B cell (primary cell): ENCODE data around the gene PPBP. TPM values are rescaled to one million over a fixed set of nuclear protein-coding genes. Genes with fewer than 3 reads are reported as not detected.
"Not testable (repeated sequence)": the region's sequence is repeated elsewhere in the genome, so short reads cannot be mapped to it uniquely, and the experiment has no call there.

Experiments used
- ATAC-seq: fragments of 200-7000 bp; cut with Tn5 transposase; one replicate; pipeline ENCODE4 v1.10.0; 2021; ENCODE audit warnings: low read depth, mild to moderate bottlenecking, moderate number of reproducible peaks, moderate library complexity
- CTCF ChIA-PET: fragments of 350-600 bp; sonication (Branson Sonifier 250); formaldehyde crosslinking; loops from one replicate; lab custom pipeline; 2021; ENCODE audit warnings: antibody characterized with exemption, inconsistent platforms; lab: Charles Lee
- POLR2A ChIA-PET: fragments of 350-600 bp; sonication (Branson Sonifier 250); formaldehyde crosslinking; loops from one replicate; lab custom pipeline; 2021; ENCODE audit warnings: antibody characterized with exemption; lab: Charles Lee
- DNase-seq: peaks from one replicate; pipeline ENCODE4 v3.0.0; 2013
- H2AFZ ChIP-seq: 2 replicates; pipeline ENCODE4 v1.6.1; 2012; ENCODE audit warnings: mild to moderate bottlenecking, low read depth, low read length; ENCODE audit not compliant: insufficient read depth, poor library complexity, severe bottlenecking
- H3K27ac ChIP-seq, 2 donors: 1 replicate in 1 of 2; 2 replicates in 1 of 2; pipeline ENCODE4 v1.5.1; 2012 to 2013; ENCODE audit warnings: low read length in 2 of 2, mild to moderate bottlenecking in 2 of 2, moderate library complexity in 1 of 2
- H3K27me3 ChIP-seq, 4 experiments: fragments of 200-600 bp in 1 of 4; sonication (generic) in 1 of 4; replicated peaks in 1 of 4; 1 replicate in 2 of 4; 2 replicates in 2 of 4; pipeline versions ENCODE4 v1.6.1 to v1.7.0; 2013 to 2016; ENCODE audit warnings: low read length in 3 of 4, mild to moderate bottlenecking in 2 of 4, mixed read lengths in 1 of 4, moderate library complexity in 1 of 4; ENCODE audit not compliant: insufficient read depth in 4 of 4, control insufficient read depth in 3 of 4; ENCODE audit errors: control extremely low read depth in 1 of 4
- H3K36me3 ChIP-seq, 2 experiments: replicated peaks in 1 of 2; 1 replicate in 1 of 2; 2 replicates in 1 of 2; pipeline versions ENCODE4 v1.6.1 to v1.7.1; 2013; ENCODE audit warnings: low read length in 1 of 2; ENCODE audit not compliant: insufficient read depth in 2 of 2, control insufficient read depth in 1 of 2; ENCODE audit errors: control extremely low read depth in 1 of 2, extremely low read depth in 1 of 2
- H3K4me1 ChIP-seq, 2 donors: fragments of 200-600 bp in 1 of 2; sonication (generic) in 1 of 2; 1 replicate in 1 of 2; 2 replicates in 1 of 2; pipeline versions ENCODE4 v1.5.1 to v1.6.1; 2013 to 2017; ENCODE audit warnings: low read length in 2 of 2; ENCODE audit not compliant: control insufficient read depth in 2 of 2, insufficient read depth in 2 of 2
- H3K4me2 ChIP-seq: replicated peaks from 2 replicates; pipeline ENCODE3; 2012; ENCODE audit warnings: mild to moderate bottlenecking, low read depth, low read length; ENCODE audit not compliant: poor library complexity, severe bottlenecking
- H3K4me3 ChIP-seq, 5 experiments: fragments of 200-600 bp in 1 of 5; sonication (generic) in 1 of 5; 1 replicate in 3 of 5; 2 replicates in 2 of 5; pipeline versions ENCODE4 v1.5.1 to v1.7.0; 2011 to 2016; ENCODE audit warnings: low read length in 4 of 5, mild to moderate bottlenecking in 4 of 5, low read depth in 2 of 5, control low read depth in 1 of 5, moderate library complexity in 1 of 5; ENCODE audit not compliant: insufficient read depth in 1 of 5; ENCODE audit errors: control extremely low read depth in 1 of 5, extremely low read depth in 1 of 5
- H3K79me2 ChIP-seq: fragments of 200-600 bp; sonication (generic); one replicate; pipeline ENCODE4 v1.6.0; 2016; ENCODE audit warnings: low read length; ENCODE audit not compliant: control insufficient read depth, insufficient read depth
- H3K9ac ChIP-seq: fragments of 200-600 bp; sonication (generic); 2 replicates; pipeline ENCODE4 v1.6.1; 2017; ENCODE audit warnings: mild to moderate bottlenecking, low read length, moderate library complexity
- H3K9me3 ChIP-seq, 3 donors: one replicate each; pipeline versions ENCODE4 v1.6.1 to v1.7.1; 2013; ENCODE audit warnings: low read length in 2 of 3; ENCODE audit not compliant: control insufficient read depth in 2 of 3, insufficient read depth in 1 of 3; ENCODE audit errors: control extremely low read depth in 1 of 3
- H4K20me1 ChIP-seq: 2 replicates; pipeline ENCODE4 v1.6.0; 2012; ENCODE audit warnings: mild to moderate bottlenecking, low read length; ENCODE audit not compliant: insufficient read depth, control insufficient read depth, poor library complexity, severe bottlenecking
- H3K27ac Mint-ChIP-seq: one replicate; pipeline ENCODE4 v1.8.0; 2021; ENCODE audit warnings: mixed read lengths
- H3K27me3 Mint-ChIP-seq: one replicate; pipeline ENCODE4 v1.8.0; 2021; ENCODE audit warnings: mixed read lengths
- H3K4me1 Mint-ChIP-seq: one replicate; pipeline ENCODE4 v1.8.0; 2021; ENCODE audit warnings: mixed read lengths
- H3K4me3 Mint-ChIP-seq: one replicate; pipeline ENCODE4 v1.8.0; 2021; ENCODE audit warnings: mixed read lengths
- H3K9me3 Mint-ChIP-seq: one replicate; pipeline ENCODE4 v1.8.0; 2022; ENCODE audit warnings: mixed read lengths; ENCODE audit not compliant: insufficient read depth
- EZH2 ChIP-seq: IDR thresholded peaks from 2 replicates; pipeline ENCODE4 v1.6.1; 2012; ENCODE audit warnings: borderline replicate concordance, low read depth, mild to moderate bottlenecking, moderate library complexity, low read length; ENCODE audit not compliant: insufficient read depth, poor library complexity, severe bottlenecking
- WGBS: methylation state at CpG from one replicate; pipeline ENCODE4 v1.1.5; 2013; ENCODE audit warnings: missing lambda C conversion rate; ENCODE audit not compliant: insufficient coverage; 5-methylcytosine and 5-hydroxymethylcytosine counted together
- intact Hi-C: fragments of 100-400 bp; cut with micrococcal nuclease; formaldehyde crosslinking; loops from one replicate; pipeline ENCODE4 v1.10.0; 2022
- polyA plus RNA-seq: library from polyadenylated mRNA; depleted of rRNA; stranded (reverse); fragments of >200 nt; gene quantifications from 2 replicates; pipeline ENCODE4 v1.2.3, GENCODE V29; 2012
- total RNA-seq, 2 donors: library from RNA; stranded (reverse); fragments of 120-200 nt in 1 of 2; gene quantifications; 1 replicate in 1 of 2; 2 replicates in 1 of 2; pipeline versions ENCODE4 v1.2.3 to v1.2.4, GENCODE V29; 2013 to 2022
- TF ChIP-seq, protein P1 (sequence below): fragments of 200-600 bp; IDR thresholded peaks from one replicate; pipeline ENCODE4 v1.8.0; 2022; ENCODE audit warnings: antibody characterized with exemption, mild to moderate bottlenecking

Gene PPBP
- total and polyA plus RNA-seq, 2 donors (not counting 1 experiment from before 2014, with no cell fraction given) = 0.42 to 0.43 TPM

GRCh38 chr4:73984736-73985527 is 3.1 kb downstream of the PPBP start:
- ChIA-PET CTCF (no interaction called here), POLR2A (no interaction called here)
- no peak overlapping the region for H3K9ac ChIP-seq
- H2AFZ ChIP-seq = no peak overlapping the region
- Mint-ChIP-seq H3K4me3 (no peak overlapping the region), H3K4me1 (no peaks in the 10 kb centered on the region), H3K27ac (no peak overlapping the region), H3K27me3 (peaks cover 10% of the 10 kb centered on the region), H3K9me3 (no peaks in the 10 kb centered on the region)
- WGBS = no CpG with 5 or more reads among the region's 4 CpGs
- no peak overlapping the region for H3K27ac ChIP-seq
- ATAC-seq (no peak), DNase-seq (no peak)
- TF ChIP-seq, protein P1, sequence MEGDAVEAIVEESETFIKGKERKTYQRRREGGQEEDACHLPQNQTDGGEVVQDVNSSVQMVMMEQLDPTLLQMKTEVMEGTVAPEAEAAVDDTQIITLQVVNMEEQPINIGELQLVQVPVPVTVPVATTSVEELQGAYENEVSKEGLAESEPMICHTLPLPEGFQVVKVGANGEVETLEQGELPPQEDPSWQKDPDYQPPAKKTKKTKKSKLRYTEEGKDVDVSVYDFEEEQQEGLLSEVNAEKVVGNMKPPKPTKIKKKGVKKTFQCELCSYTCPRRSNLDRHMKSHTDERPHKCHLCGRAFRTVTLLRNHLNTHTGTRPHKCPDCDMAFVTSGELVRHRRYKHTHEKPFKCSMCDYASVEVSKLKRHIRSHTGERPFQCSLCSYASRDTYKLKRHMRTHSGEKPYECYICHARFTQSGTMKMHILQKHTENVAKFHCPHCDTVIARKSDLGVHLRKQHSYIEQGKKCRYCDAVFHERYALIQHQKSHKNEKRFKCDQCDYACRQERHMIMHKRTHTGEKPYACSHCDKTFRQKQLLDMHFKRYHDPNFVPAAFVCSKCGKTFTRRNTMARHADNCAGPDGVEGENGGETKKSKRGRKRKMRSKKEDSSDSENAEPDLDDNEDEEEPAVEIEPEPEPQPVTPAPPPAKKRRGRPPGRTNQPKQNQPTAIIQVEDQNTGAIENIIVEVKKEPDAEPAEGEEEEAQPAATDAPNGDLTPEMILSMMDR = no peak
- TF ChIP-seq EZH2 = no peak
- H3K27me3 ChIP-seq = no peaks in the 10 kb centered on the region
- no peaks in the 10 kb centered on the region for H3K9me3 ChIP-seq
- intact Hi-C loops = no loop called here
- no peaks in the 10 kb centered on the region for H3K36me3 ChIP-seq
- H3K4me2 ChIP-seq = no peak overlapping the region
- H3K79me2 ChIP-seq = no peaks in the 10 kb centered on the region
- no peaks in the 10 kb centered on the region for H4K20me1 ChIP-seq
- no peak overlapping the region for H3K4me3 ChIP-seq
- no peaks in the 10 kb centered on the region for H3K4me1 ChIP-seq

GRCh38 chr4:73981175-73981574 is 6.8 kb downstream of the PPBP start:
- CTCF ChIA-PET, H3K4me1 ChIP-seq, H3K4me3 ChIP-seq, H3K4me3 Mint-ChIP-seq, H3K27me3 ChIP-seq, H3K27ac ChIP-seq, H3K4me2 ChIP-seq, H3K36me3 ChIP-seq, H2AFZ ChIP-seq, DNase-seq, POLR2A ChIA-PET, H3K27ac Mint-ChIP-seq, intact Hi-C loops, H3K9me3 ChIP-seq, H4K20me1 ChIP-seq, H3K9ac ChIP-seq, H3K9me3 Mint-ChIP-seq, H3K79me2 ChIP-seq, ATAC-seq, H3K4me1 Mint-ChIP-seq: not testable (repeated sequence)
- 92% methylated on average over 5 of the region's 7 CpGs for WGBS
- peaks cover 10% of the 10 kb centered on the region for H3K27me3 Mint-ChIP-seq
